COLO829 (cell line): ENCODE measurements around the gene SCMH1.
"Not testable (repeated sequence)": the region's sequence is repeated elsewhere in the genome, so short reads cannot be mapped to it uniquely, and the experiment has no call there.

ENCODE experiments used
- DNase-seq: peaks from one replicate; pipeline ENCODE4 v3.0.0; 2012; ENCODE audit warnings: low spot score

Gene SCMH1

DNA sequence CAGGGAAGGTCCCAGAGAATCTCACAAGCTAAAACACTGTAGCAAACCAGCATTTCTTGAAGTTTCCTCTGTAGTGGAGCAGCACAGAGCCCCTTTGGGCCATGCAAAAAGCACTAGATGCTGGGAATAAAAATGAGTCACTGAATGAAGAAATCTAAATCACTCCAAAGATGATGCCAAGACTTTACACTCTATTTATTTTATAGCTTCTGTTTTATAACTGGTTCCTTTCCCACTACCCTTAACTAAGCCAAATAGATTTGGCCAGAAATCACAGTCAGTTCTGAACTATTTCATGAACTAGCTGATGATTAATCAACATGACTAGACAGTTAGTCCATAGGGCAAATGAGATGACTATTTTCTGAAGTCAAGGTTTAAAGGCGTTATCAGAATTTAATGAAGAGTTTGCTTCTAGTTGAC, 89.5 kb downstream of the SCMH1 start:
- no peak for DNase-seq

GRCh38 chr1:41151846-41152245, 90.3 kb downstream of the SCMH1 start:
- DNase-seq = no peak

DNA sequence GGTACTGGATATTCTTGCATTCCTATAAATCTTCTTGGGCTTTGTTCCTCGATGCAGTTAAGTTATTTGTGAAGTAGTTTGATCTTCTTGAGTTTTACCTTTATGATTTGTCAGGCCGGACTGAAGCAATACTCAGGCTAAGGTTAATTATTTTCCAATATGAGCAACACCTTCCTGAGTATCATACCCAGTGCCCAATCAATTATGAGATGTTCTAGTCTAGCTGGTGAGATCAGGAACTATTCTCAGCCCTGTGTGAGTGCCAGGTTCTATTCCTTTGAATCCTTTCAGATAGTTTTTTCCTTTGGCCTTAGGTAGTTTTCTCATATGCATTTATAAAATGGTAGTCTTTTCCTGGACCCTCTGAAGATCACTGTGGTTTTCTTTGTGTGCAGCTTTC, 92.5 kb downstream of the SCMH1 start:
- no peak for DNase-seq

DNA sequence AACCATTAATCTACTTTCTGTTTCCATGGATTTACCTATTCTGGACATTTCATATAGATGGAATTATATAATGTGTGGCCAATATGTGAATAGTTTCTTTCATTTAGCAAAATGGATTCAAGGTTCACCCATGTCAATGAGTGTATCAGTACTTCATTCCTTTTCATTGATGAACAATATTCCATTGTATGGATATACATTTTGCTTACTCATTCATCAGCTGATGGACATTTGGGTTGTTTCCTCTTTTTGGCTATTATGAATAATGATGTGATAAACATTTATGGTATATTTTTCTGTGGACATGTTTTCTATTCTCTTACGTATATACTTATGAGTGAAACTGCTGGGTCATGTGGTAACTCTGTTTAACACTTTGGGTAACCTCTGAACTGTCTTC, 97.8 kb downstream of the SCMH1 start:
- no peak for DNase-seq

DNA sequence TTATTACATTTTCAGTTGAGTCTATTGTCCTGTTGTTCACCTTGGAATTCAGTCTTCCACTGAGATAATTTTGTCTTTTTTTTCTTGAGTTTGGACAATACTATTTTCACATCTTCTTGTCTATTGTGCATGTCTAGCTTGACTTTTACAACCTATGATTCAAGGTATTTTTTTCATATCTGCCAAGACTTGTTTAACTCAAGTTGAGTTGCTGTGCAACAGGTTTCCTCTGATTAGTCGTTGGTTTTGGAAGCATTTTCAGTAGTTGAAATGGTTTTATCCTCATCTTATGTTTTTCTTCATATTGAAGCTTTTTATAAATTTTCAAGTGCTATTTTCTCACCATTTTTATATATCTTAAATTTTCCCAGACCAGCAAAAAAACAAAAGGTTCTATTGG, 103.6 kb downstream of the SCMH1 start:
- DNase-seq = no peak

DNA sequence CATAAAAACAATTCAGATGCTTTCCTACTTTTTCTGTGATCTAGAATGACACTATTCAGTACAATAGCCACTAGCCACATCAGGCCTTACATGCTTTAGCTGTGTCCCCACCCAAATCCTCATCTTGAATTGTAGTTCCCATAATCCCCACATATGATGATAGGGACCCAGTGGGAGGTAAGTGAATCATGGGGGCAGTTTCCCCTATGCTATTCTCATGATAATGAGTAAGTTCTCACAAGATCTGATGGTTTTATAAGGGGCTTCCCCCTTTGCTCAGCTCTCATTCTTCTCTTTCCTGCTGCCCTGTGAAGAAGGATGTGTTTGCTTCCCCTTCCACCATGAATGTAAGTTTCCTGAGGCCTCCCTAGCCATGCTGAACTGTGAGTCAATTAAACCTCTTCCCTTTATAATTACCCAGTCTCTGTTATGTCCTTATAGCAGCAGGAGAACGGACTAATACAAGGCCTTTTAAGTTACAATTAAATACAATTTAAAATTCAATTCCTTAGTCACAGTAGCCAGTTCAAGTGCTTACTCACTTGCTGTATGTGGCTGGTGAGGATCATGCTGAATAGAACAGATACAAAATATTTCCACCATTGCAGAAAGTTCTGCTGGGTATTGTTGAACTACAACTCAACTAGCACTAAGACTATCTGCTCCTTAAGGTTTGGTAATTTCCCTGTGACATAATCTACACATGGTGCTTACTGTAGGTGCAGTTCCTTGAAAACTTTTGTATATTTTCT, 106.7 kb downstream of the SCMH1 start:
- no peak for DNase-seq

DNA sequence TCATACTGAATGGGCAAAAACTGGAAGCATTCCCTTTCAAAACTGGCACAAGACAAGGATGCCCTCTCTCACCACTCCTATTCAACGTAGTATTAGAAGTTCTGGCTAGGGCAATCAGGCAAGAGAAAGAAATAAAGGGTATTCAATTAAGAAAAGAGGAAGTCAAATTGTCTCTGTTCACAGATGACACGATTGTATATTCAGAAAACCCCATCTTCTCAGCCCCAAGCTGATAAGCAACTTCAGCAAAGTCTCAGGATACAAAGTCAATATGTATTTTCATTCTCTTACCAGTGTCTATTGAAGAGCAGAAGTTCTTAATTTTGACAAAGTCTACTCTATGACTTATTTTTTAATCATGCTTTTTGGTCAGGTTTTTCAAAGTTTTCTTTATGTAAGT, 107.8 kb downstream of the SCMH1 start:
- not testable (repeated sequence) for DNase-seq

GRCh38 chr1:41122851-41123518, 119.1 kb downstream of the SCMH1 start:
- peak; percentile 94 for DNase-seq

DNA sequence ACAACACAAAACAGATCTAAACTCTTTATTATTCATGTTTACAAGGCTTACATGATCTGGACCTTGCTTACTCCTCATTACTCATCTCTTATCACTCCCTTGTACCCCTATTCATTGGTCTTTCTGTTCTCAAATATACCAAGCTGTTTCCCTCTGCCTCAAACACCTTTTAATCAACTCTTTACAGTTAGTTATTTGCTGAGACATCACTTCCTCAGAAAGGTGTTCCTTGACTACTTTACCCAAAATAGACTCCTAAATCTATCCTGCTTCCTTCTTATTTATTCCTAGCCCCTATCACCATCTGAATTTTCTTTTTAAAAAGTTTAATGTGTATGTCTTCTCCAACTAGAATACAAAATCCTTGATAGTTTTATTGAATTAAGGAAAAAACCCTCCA, 120.0 kb downstream of the SCMH1 start:
- DNase-seq = no peak

- DNase-seq = no peak
Observed at GRCh38 chr1:41118645-41119044, 123.5 kb downstream of the SCMH1 start.

- DNase-seq = not testable (repeated sequence)
Observed at GRCh38 chr1:41117241-41117640, 124.9 kb downstream of the SCMH1 start.

- DNase-seq = no peak
Observed at GRCh38 chr1:41110736-41111135, 131.4 kb downstream of the SCMH1 start.

GRCh38 chr1:41110286-41110685, 131.8 kb downstream of the SCMH1 start:
- DNase-seq = no peak

GRCh38 chr1:41109310-41110197, 132.6 kb downstream of the SCMH1 start:
- peak; percentile 67 for DNase-seq

- DNase-seq = no peak
Observed at GRCh38 chr1:41108696-41109275, 133.3 kb downstream of the SCMH1 start.

GRCh38 chr1:41103766-41104165, 138.3 kb downstream of the SCMH1 start:
- DNase-seq = no peak

DNA sequence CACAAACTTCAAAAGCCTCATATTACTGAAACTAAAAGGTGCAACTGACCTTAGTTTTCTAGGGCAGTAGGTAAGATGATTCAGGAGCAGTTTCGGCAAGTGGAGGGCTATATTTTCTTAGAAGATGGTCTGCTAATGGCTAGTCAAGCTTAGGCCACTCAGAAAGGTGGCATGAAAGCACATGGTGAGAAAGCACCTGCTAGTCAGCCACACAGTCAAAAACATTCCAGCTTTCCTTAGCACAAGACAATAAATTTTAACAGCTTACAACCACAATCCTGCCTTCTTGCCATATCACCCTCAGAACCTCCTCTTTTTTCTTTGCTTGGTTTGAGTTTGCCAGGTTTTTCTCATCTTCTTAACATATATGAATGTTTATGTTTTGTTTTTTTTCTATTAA, 139.5 kb downstream of the SCMH1 start:
- no peak for DNase-seq

- no peak for DNase-seq
Observed at GRCh38 chr1:41101950-41102607, 140.0 kb downstream of the SCMH1 start.

- DNase-seq = no peak
Observed at GRCh38 chr1:41101076-41101475, 141.0 kb downstream of the SCMH1 start.

DNA sequence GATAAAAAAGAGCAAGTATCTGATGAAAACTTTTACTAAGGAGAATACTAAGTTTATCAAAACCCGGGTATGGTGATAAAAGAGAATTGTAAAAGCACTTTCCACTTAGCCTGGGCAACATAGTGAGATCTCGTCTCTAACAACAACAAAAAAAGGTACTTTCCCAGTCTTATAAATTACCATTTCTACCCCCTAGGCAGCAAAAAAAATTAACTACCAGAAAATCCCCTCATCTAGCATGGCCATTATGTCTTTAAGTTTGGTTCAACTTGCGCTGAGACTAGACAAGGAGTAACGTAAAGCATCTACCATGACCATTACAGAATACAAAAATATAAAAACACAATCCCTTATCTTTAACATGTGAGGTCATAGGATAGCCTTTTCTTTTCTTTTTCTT, 141.9 kb downstream of the SCMH1 start:
- DNase-seq = no peak

DNA sequence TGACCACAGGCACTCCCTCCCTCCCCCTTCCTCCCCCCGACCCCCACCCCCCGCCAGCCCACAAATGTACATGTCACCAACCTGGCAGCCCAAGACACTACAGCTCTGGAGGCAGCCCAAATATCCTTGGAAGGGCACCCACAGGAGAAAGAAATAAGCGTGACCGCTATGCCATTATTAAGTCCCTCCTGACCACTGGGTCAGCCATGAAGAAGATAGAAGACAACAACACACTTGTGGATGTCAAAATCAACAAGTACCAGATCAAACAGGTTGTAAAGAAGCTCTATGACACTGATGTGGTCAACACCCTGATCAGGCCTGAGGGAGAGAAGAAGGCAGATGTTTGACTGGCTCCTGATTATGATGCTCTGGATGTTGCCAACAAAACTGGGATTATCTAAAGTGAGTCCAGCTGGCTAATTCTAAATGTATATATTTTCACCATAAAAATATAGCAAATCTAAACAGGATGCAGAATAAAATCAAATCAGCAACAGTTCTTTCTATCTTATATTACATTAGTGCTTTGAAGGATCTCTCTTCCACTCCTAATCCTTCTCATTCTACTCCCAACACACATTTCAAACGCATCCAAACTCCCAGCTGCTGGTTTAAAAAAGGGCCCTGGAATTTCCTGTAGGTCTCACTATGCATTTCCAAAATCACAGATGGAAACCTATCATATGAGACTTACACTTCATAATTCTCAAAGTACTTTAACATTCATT, 143.2 kb downstream of the SCMH1 start:
- DNase-seq = no peak
